K562 (cell line): ENCODE results near the gene SRP9. TPM values are rescaled to one million over a fixed set of nuclear protein-coding genes. Genes with fewer than 3 reads are reported as not detected.

Experiments used
- ARID1B ChIP-seq: fragments of 450-650 bp; IDR thresholded peaks from 2 replicates; pipeline ENCODE4 v1.6.1; 2016; ENCODE audit warnings: antibody characterized with exemption, mild to moderate bottlenecking, inconsistent platforms
- BRCA1 ChIP-seq, 2 experiments: fragments of 450-650 bp in 1 of 2; sonication (generic) in 1 of 2; formaldehyde crosslinking in 1 of 2; IDR thresholded peaks; 2 replicates each; pipeline versions ENCODE4 v1.5.0 to v1.6.1; 2017 to 2020; ENCODE audit warnings: mild to moderate bottlenecking in 1 of 2, missing genetic modification reagents in 1 of 2
- CBFB ChIP-seq: sonication (generic); formaldehyde crosslinking; IDR thresholded peaks from 2 replicates; pipeline ENCODE4 v1.4.0; 2020; ENCODE audit warnings: mild to moderate bottlenecking, missing genetic modification reagents
- ELF2 ChIP-seq: fragments of 250-450 bp; sonication (Bioruptor Pico); IDR thresholded peaks from 2 replicates; pipeline ENCODE4 v1.5.0; 2021; ENCODE audit warnings: mild to moderate bottlenecking
- KHSRP ChIP-seq: fragments of 450-650 bp; IDR thresholded peaks from 2 replicates; pipeline ENCODE4 v1.6.1; 2017
- KLF1 ChIP-seq: fragments of 450-650 bp; IDR thresholded peaks from 2 replicates; pipeline ENCODE4 v1.6.1; 2016; ENCODE audit warnings: missing genetic modification characterization, missing compliant biosample characterization
- MBD2 ChIP-seq: sonication (generic); IDR thresholded peaks from 2 replicates; pipeline ENCODE4 v1.6.1; 2016; ENCODE audit warnings: low read depth, borderline replicate concordance
- MEF2D ChIP-seq: conservative IDR thresholded peaks from 2 replicates; pipeline ENCODE4 v1.6.1; 2016; ENCODE audit warnings: low read depth, missing genetic modification characterization, missing compliant biosample characterization
- PTBP1 ChIP-seq: fragments of 200-400 bp; formaldehyde crosslinking; IDR thresholded peaks from 2 replicates; pipeline ENCODE4 v1.6.1; 2017; ENCODE audit warnings: low read depth, low read length
- RBM17 ChIP-seq: fragments of 200-400 bp; formaldehyde crosslinking; IDR thresholded peaks from 2 replicates; pipeline ENCODE4 v1.6.1; 2017; ENCODE audit warnings: low read depth, mild to moderate bottlenecking, low read length, borderline replicate concordance
- SETDB1 ChIP-seq: IDR thresholded peaks from one replicate; pipeline ENCODE4 v1.6.1; 2012; ENCODE audit warnings: low read length, control low read depth, inconsistent platforms
- SPI1 ChIP-seq: IDR thresholded peaks from 2 replicates; pipeline ENCODE4 v1.6.1; 2011; ENCODE audit warnings: low read depth, low read length, control low read depth, borderline replicate concordance
- ZBTB7A ChIP-seq: IDR thresholded peaks from 2 replicates; pipeline ENCODE4 v1.6.1; 2011; ENCODE audit warnings: low read depth, mild to moderate bottlenecking, low read length, moderate library complexity, borderline replicate concordance; ENCODE audit not compliant: control insufficient read depth
- ZNF444 ChIP-seq: fragments of 250-450 bp; sonication (Bioruptor Pico); IDR thresholded peaks from 2 replicates; pipeline ENCODE4 v1.4.0; 2020; ENCODE audit warnings: mild to moderate bottlenecking, moderate library complexity
- polyA plus RNA-seq, 8 experiments: library from polyadenylated mRNA; depleted of rRNA in 4 of 8; stranded (reverse) in 5 of 8; unstranded in 3 of 8; fragments of >200 nt; fragmentation: Nextera tagmentation in 2 of 8; fragmentation: Illumina TruSeq in 1 of 8; extraction: Ambion mirVana in 2 of 8; extraction: Trizol in 1 of 8; gene quantifications; 2 replicates each; pipeline versions ENCODE4 v1.2.1 to v1.2.3, GENCODE V29; 2011 to 2014; ENCODE audit warnings: inconsistent platforms in 1 of 8, missing spikeins in 1 of 8
- total RNA-seq, 7 experiments: library from RNA; depleted of rRNA in 6 of 7; stranded (reverse); fragments of >200 nt in 6 of 7; fragmentation: Illumina TruSeq in 2 of 7; extraction: Trizol in 2 of 7; gene quantifications; 2 replicates each; pipeline versions ENCODE4 v1.2.1 to v1.2.3, GENCODE V29; 2011 to 2021; ENCODE audit warnings: low replicate concordance in 1 of 7
- TF ChIP-seq, protein P1 (sequence below): IDR thresholded peaks from 3 replicates; pipeline ENCODE4 v1.6.1; 2011; ENCODE audit warnings: borderline replicate concordance, mild to moderate bottlenecking, moderate library complexity; ENCODE audit not compliant: insufficient read length; ENCODE audit errors: extremely low read depth
- TF ChIP-seq, protein P2 (sequence below): fragments of 450-650 bp; formaldehyde crosslinking; IDR thresholded peaks from 2 replicates; pipeline ENCODE4 v1.4.0; 2020; ENCODE audit warnings: mild to moderate bottlenecking, moderate library complexity
- TF ChIP-seq, protein P3 (sequence below): fragments of 450-650 bp; formaldehyde crosslinking; IDR thresholded peaks from 2 replicates; pipeline ENCODE4 v1.4.0; 2020; ENCODE audit warnings: mild to moderate bottlenecking
- TF ChIP-seq, protein P4 (sequence below): sonication (generic); formaldehyde crosslinking; IDR thresholded peaks from 2 replicates; pipeline ENCODE4 v1.4.0; 2020; ENCODE audit warnings: mild to moderate bottlenecking, missing genetic modification reagents
- TF ChIP-seq, protein P5 (sequence below): fragments of 250-450 bp; sonication (Bioruptor Pico); IDR thresholded peaks from 2 replicates; pipeline ENCODE4 v1.4.0; 2020; ENCODE audit warnings: mild to moderate bottlenecking

The SRP9 gene
- total and polyA plus RNA-seq, 9 of the 15 experiments (the other 6 are each of a cell fraction or from before 2014, with no cell fraction given), result 273 to 1,892 (median 668) TPM

DNA sequence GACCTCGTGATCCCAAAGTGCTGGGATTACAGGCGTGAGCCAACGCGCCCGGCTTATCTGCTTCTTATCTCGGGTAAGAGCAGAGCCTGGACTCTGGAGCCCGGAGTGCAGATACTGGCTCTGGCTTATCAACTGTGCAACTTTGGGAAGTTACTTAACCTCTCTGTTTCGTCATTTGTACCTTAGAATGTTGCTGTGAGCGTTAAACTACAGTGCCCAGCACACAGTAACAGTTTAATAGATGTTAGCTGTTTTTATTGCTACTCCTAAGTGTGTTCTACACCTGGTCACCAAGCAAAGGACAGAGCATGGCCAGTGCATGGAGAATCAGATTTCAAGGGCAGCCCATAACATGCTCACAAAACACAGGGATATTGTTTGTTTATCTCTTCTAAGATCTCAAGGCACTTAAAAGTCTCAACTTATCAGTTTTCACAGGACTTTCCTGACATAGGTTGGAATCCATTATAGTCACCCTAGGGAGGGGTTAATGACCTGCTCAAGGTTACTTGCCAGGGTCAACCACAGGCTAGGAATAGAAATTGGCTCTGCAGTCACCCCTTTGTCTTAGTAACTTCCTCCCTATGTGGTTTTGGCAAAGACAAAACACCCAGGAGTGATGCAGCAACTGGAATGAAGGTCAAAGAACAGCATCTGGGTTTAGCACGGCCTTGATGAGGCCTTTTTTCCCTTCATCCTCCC lies 22.5 kb upstream of the SRP9 start (continued):
- TF ChIP-seq, protein P1, sequence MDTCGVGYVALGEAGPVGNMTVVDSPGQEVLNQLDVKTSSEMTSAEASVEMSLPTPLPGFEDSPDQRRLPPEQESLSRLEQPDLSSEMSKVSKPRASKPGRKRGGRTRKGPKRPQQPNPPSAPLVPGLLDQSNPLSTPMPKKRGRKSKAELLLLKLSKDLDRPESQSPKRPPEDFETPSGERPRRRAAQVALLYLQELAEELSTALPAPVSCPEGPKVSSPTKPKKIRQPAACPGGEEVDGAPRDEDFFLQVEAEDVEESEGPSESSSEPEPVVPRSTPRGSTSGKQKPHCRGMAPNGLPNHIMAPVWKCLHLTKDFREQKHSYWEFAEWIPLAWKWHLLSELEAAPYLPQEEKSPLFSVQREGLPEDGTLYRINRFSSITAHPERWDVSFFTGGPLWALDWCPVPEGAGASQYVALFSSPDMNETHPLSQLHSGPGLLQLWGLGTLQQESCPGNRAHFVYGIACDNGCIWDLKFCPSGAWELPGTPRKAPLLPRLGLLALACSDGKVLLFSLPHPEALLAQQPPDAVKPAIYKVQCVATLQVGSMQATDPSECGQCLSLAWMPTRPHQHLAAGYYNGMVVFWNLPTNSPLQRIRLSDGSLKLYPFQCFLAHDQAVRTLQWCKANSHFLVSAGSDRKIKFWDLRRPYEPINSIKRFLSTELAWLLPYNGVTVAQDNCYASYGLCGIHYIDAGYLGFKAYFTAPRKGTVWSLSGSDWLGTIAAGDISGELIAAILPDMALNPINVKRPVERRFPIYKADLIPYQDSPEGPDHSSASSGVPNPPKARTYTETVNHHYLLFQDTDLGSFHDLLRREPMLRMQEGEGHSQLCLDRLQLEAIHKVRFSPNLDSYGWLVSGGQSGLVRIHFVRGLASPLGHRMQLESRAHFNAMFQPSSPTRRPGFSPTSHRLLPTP, result no peak
- TF ChIP-seq MBD2, result no peak
- no peak for TF ChIP-seq BRCA1 (IDR thresholded peaks at IDR 0.05)
- TF ChIP-seq BRCA1 (CRISPR knock-in tag; IDR thresholded peaks at IDR 0.05), result no peak
- TF ChIP-seq KLF1, result no peak
- TF ChIP-seq MEF2D, result peak; percentile 77
- TF ChIP-seq CBFB, result no peak
- TF ChIP-seq, protein P2, sequence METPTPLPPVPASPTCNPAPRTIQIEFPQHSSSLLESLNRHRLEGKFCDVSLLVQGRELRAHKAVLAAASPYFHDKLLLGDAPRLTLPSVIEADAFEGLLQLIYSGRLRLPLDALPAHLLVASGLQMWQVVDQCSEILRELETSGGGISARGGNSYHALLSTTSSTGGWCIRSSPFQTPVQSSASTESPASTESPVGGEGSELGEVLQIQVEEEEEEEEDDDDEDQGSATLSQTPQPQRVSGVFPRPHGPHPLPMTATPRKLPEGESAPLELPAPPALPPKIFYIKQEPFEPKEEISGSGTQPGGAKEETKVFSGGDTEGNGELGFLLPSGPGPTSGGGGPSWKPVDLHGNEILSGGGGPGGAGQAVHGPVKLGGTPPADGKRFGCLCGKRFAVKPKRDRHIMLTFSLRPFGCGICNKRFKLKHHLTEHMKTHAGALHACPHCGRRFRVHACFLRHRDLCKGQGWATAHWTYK (CRISPR knock-in tag), result no peak
- TF ChIP-seq ELF2 (CRISPR knock-in tag), result no peak
- no peak for TF ChIP-seq ZNF444 (CRISPR knock-in tag)
- no peak for TF ChIP-seq ARID1B
- no peak for TF ChIP-seq SETDB1
- TF ChIP-seq SPI1, result peak; percentile 30; the same call in 1 of the 2 replicates
- TF ChIP-seq, protein P3, sequence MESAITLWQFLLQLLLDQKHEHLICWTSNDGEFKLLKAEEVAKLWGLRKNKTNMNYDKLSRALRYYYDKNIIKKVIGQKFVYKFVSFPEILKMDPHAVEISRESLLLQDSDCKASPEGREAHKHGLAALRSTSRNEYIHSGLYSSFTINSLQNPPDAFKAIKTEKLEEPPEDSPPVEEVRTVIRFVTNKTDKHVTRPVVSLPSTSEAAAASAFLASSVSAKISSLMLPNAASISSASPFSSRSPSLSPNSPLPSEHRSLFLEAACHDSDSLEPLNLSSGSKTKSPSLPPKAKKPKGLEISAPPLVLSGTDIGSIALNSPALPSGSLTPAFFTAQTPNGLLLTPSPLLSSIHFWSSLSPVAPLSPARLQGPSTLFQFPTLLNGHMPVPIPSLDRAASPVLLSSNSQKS, result no peak
- no peak for TF ChIP-seq KHSRP
- TF ChIP-seq, protein P4, sequence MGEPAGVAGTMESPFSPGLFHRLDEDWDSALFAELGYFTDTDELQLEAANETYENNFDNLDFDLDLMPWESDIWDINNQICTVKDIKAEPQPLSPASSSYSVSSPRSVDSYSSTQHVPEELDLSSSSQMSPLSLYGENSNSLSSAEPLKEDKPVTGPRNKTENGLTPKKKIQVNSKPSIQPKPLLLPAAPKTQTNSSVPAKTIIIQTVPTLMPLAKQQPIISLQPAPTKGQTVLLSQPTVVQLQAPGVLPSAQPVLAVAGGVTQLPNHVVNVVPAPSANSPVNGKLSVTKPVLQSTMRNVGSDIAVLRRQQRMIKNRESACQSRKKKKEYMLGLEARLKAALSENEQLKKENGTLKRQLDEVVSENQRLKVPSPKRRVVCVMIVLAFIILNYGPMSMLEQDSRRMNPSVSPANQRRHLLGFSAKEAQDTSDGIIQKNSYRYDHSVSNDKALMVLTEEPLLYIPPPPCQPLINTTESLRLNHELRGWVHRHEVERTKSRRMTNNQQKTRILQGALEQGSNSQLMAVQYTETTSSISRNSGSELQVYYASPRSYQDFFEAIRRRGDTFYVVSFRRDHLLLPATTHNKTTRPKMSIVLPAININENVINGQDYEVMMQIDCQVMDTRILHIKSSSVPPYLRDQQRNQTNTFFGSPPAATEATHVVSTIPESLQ, result no peak
- TF ChIP-seq PTBP1, result no peak
- TF ChIP-seq RBM17, result no peak
- TF ChIP-seq ZBTB7A, result no peak
- TF ChIP-seq, protein P5, sequence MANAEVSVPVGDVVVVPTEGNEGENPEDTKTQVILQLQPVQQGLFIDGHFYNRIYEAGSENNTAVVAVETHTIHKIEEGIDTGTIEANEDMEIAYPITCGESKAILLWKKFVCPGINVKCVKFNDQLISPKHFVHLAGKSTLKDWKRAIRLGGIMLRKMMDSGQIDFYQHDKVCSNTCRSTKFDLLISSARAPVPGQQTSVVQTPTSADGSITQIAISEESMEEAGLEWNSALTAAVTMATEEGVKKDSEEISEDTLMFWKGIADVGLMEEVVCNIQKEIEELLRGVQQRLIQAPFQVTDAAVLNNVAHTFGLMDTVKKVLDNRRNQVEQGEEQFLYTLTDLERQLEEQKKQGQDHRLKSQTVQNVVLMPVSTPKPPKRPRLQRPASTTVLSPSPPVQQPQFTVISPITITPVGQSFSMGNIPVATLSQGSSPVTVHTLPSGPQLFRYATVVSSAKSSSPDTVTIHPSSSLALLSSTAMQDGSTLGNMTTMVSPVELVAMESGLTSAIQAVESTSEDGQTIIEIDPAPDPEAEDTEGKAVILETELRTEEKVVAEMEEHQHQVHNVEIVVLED (CRISPR knock-in tag), result no peak
